DMS79 treated with DMSO at 0.1 percent for 48 hours (cell line): Measurements from ENCODE around the gene SLC8A1.
A peak's percentile ranks its signal among the peaks of the same experiment; 100 is the strongest.

Experiments used
- DNase-seq: peaks from one replicate; lab custom pipeline; 2025; lab: John Stamatoyannopoulos, UW

The SLC8A1 gene

GRCh38 chr2:40150266-40150665, 301.6 kb downstream of the SLC8A1 start:
- DNase-seq = no peak

GRCh38 chr2:40148334-40148733, 303.6 kb downstream of the SLC8A1 start:
- no peak for DNase-seq

DNA sequence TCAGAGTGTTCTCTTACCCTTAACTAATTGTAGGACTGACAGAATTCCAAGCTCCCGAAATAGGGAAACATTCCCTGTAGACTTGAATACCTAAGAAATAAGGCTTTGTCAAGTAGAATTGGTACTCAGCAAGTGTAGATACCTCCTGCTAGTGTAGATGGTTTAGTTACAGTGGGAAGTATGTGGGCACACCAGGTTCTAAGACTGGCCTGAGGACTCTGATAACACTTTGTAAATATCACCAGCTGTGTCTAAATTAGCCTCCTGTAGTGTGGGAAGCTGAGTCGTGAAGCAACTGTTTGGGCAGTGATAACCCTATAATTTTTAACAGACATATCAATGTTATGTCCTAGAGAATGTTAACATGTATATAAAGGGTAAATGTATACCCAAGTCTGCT, 304.5 kb downstream of the SLC8A1 start:
- no peak for DNase-seq

DNA sequence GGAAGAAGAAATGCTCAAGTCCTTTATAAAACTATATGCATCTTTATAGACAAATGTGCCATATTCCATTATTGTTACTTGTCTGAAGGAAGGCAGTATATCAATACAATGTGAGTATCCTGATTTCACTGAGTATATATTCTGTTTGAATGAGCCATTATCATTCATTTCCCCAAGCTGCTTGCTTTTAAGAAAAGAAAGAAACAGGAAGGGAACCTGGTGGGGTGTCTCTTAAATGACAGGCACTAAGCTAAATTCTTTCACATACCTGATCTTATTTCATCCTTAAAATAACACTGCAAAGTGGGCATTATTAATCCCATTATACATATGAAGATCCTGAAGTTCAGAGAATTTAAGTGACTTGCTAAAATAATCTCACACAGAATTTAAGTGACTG, 307.9 kb downstream of the SLC8A1 start:
- no peak for DNase-seq

DNA sequence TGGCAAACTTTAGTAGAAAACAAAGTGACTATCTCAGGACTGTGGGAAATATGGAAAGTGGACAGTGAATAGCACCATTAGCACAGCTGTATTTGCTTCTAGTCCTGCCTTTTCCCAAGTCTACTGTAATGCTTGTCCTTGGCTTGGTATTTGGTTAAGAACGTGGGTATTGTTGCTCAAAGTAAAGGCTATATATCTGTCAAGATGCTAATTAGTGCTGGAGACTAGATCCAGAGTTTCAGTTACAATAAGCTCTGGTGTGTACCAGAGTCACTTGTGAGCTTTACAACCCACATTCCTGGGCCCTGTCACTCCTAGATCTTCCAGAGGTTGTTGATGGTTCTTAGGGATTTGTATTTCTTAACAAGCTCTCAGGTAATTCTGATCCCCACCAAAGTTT, 313.6 kb downstream of the SLC8A1 start:
- DNase-seq = no peak

DNA sequence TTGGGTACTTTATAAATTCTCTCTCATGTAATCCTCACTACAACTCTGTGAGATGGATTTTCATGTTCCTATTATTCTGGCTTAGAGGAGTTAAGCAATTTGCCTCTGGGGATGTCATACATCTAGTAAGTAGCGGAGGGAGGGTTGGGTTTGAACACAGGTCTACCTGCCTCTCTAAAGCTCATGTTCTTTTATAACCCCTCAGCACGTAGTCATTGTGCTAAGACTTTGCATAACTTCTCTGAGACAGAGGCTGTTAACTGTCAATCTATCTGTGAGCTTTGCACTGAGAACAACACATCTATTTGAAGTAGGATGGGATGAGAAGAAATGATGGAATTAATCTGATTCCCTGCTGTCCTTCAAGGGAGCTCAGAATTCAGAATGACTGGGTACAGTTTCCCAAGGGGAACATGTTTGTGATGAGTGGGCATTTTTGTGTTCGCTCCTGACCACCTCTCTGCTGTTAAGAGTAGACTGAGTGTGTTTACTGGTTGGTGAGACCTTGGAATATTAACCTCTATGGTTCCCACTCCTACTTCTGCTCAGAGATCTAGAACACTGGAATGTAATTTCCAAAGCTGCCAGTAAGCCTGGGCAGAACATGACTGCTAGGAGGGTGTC, 320.7 kb downstream of the SLC8A1 start:
- DNase-seq = no peak

DNA sequence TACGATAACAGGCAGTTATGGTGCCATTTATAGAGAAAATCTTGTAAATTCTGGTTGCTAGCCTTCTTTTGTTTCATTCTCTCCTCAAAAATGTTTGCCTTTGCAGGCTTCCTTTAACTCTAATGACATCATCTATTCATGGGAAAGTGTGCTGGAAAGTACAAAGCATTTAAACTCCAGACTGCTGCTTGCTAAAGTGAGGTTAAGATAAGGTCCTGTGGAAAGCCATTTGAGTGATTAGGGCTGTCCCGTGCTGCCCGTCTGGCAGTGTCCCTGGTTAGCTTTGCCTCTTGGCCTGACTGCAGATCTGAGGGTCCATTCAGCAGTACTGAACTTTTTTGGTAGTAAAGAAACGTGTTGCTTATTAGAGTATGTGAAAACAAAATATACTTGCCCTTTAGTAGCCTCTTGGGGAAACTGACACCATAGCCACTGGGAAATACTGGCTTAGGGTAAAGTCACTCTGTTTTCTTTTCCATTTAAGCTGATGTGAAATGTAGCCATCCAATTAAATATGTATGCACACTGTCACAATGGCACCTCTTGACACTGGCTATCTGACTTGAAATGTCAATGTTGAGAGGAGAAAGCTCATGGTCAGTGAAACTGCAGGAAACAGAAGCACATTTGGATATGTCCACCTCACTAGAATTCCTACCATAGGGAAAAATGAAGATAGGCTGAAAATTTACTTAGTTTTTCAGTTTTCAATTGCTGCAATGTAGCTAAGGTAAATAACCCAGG, 321.5 kb downstream of the SLC8A1 start:
- no peak for DNase-seq

- no peak for DNase-seq
Measured at GRCh38 chr2:40129725-40130124, 322.2 kb downstream of the SLC8A1 start.

DNA sequence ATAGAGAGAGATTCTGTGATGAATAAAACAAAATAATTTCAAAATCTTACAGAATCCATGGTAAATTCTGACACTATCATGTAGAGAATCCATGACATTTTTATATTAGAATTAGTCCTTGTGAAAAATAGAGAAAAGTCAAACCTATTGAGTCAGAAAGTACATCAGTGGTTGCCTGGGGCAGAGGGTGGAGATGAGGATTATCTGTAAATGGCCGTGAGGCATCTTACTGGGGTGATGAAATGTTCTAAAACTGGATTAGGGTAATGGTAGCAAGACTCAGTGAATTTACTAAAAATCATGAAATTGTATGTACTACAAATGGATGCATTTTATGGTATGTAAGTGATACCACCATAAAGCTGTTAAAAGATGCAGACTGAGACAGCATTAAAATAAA, 323.1 kb downstream of the SLC8A1 start:
- DNase-seq = no peak

- no peak for DNase-seq
Measured at GRCh38 chr2:40127890-40128557, 323.9 kb downstream of the SLC8A1 start.

- no peak for DNase-seq
Measured at GRCh38 chr2:40127146-40127545, 324.7 kb downstream of the SLC8A1 start.

GRCh38 chr2:40126006-40126405, 325.9 kb downstream of the SLC8A1 start:
- no peak for DNase-seq

GRCh38 chr2:40123746-40124145, 328.1 kb downstream of the SLC8A1 start:
- no peak for DNase-seq

DNA sequence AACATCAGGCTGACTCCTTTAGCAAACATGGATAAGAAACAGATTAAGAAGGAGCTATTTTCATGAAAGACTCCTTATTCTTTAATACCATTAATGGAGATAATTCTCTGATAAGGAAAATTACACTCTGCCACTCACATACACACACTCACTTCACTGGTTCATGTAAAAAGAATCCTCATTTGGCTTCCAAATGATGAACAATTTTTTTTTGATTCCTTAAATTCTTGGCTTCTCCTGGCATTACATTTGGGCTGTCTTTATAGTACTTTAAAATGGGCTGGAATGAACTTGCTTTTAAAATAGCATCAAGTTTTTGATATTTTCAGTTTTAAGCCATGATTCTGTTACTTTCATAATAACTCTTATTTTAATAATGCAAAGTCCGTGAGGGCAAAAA, 328.6 kb downstream of the SLC8A1 start:
- no peak for DNase-seq

DNA sequence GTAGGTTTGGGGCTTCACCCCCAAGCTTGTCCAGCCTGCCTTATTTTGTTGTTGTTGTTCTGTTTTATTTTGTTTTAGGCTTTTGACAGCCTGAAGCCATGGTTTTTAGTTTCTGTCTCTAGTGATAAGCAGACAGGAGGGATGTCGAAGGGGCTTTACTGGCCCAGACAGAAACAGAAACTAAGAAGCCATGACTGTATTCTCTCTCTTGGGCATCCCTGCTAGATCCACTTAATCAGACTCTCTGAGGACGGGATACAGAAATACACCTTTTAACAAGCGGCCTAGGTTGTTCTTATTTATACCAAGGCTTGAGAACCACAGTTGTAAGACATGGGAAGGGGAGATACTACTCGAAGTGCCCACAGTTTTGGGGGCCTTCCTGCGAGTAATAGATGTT, 330.9 kb downstream of the SLC8A1 start:
- DNase-seq = no peak

DNA sequence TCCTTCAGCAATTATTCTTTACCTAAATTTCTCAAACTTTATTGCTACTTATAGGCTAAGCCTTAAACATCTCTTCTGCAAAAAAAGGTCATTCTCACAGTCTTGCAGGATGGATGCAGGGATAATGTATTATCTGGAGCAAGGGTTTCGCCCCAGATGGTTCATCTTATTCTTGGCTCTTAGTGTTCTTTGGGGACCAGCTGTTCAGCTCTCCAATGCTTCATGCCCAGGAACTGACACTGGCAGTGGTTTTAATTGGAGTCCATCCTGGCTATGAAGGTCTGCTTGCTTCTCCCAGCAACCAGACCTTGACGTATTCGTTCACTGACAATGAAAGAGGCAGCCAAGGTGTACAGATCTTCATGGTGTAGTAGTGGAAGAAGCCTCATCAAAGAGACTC, 331.9 kb downstream of the SLC8A1 start:
- no peak for DNase-seq

DNA sequence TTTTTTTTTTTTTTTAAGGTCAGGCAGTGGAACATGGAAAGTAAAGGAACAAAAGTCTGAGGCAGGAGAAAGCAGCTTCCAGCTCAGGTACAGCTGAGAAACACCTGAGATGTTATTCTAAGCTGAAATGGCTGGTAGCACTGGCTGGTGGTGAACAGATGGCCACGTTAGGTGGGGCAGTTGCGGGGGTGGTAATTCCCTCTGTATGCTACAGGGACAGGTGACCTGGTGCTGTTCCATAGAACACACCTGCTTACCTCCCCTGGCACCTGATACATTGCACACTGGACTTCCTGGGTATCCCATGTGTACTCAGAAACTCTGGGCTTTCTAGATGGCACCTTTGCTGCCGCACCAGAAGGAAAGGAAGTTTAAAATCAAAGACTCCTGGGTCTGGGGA, 333.3 kb downstream of the SLC8A1 start:
- DNase-seq = no peak

- DNase-seq = no peak
Measured at GRCh38 chr2:40115894-40116293, 336.0 kb downstream of the SLC8A1 start.

- no peak for DNase-seq
Measured at GRCh38 chr2:40115348-40115747, 336.5 kb downstream of the SLC8A1 start.

DNA sequence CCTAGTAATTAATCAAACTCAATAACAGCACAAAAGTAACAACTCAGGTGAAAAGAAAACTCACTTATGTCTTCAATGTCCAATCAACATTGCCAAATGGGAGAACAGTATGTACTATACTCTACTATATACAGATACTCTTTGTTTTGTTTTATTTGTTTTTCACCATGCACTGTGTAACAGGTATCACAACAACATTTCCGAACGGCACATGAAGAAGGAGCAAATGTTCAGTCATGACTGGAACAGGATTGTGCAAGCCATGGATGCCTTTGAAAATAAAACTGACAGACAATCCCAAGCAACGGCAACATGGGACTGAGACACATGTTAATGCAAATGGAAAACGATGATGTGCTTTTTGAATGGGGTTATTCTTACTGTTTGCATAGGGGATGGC, 337.9 kb downstream of the SLC8A1 start:
- no peak for DNase-seq

GRCh38 chr2:40113272-40113968, 338.5 kb downstream of the SLC8A1 start:
- DNase-seq = peak; percentile 48

- no peak for DNase-seq
Measured at GRCh38 chr2:40109381-40109780, 342.5 kb downstream of the SLC8A1 start.

DNA sequence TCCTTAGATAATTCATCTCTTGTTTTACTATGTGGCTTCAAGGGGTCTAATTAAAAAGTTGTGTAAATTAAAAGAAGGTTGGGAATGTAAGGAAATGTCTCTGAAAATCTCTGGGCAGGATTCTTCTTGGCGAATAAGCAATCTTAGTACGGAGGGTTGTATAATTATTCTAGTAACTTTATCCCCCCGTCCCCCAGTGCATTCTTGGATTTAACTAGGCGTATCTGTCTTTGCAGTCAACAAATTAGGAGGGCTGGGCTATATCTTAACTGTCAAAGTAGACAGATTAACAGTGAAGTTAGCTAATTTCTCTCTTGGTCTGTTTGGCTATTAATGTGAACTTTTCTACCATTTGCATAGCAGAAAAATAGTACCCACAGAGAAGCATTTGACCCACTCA, 343.0 kb downstream of the SLC8A1 start:
- no peak for DNase-seq
